RWPE2 (cell line): ENCODE measurements around the gene TSGA10IP.

Source experiments
- ATAC-seq: fragments of 200-7000 bp; cut with Tn5 transposase; 3 replicates; pipeline ENCODE4 v1.9.1; 2021; ENCODE audit warnings: low read depth
- DNase-seq: peaks from one replicate; pipeline ENCODE4 v3.0.0-alpha.2; 2020; ENCODE audit warnings: low spot score
- H3K27ac ChIP-seq: fragments of 450-650 bp; 2 replicates; pipeline ENCODE4 v1.5.1; 2017; ENCODE audit warnings: mild to moderate bottlenecking; ENCODE audit not compliant: poor library complexity, severe bottlenecking
- H3K27me3 ChIP-seq: fragments of 250-450 bp; sonication (Bioruptor Pico); 2 replicates; pipeline ENCODE4 v1.5.1; 2021; ENCODE audit warnings: mild to moderate bottlenecking, moderate library complexity; ENCODE audit not compliant: insufficient read depth, poor library complexity, severe bottlenecking
- H3K36me3 ChIP-seq: fragments of 250-450 bp; sonication (Bioruptor Pico); 2 replicates; pipeline ENCODE4 v1.5.1; 2020; ENCODE audit warnings: low read depth, mild to moderate bottlenecking, moderate library complexity
- H3K4me1 ChIP-seq: fragments of 250-450 bp; sonication (Bioruptor Pico); 2 replicates; pipeline ENCODE4 v1.5.1; 2021; ENCODE audit warnings: mild to moderate bottlenecking, moderate library complexity; ENCODE audit not compliant: insufficient read depth, poor library complexity, severe bottlenecking
- H3K4me3 ChIP-seq: fragments of 250-450 bp; sonication (Bioruptor Pico); 2 replicates; pipeline ENCODE4 v1.5.1; 2021; ENCODE audit warnings: mild to moderate bottlenecking, moderate library complexity; ENCODE audit not compliant: severe bottlenecking
- H3K9me3 ChIP-seq: fragments of 250-450 bp; sonication (Bioruptor Pico); 2 replicates; pipeline ENCODE4 v1.5.1; 2021; ENCODE audit warnings: mild to moderate bottlenecking, moderate library complexity; ENCODE audit not compliant: severe bottlenecking
- CTCF ChIP-seq: fragments of 450-650 bp; IDR thresholded peaks from one replicate; pipeline ENCODE4 v1.5.1; 2017; ENCODE audit warnings: mild to moderate bottlenecking, moderate library complexity; ENCODE audit not compliant: poor library complexity, severe bottlenecking

The TSGA10IP gene

GRCh38 chr11:65937766-65938165, 7.5 kb upstream of the TSGA10IP start:
- no peak overlapping the region for H3K27ac ChIP-seq
- no peaks in the 10 kb centered on the region for H3K36me3 ChIP-seq
- H3K4me3 ChIP-seq = no peak overlapping the region
- no peaks in the 10 kb centered on the region for H3K27me3 ChIP-seq
- no peak for DNase-seq
- H3K4me1 ChIP-seq = peaks cover 6% of the 10 kb centered on the region
- no peak for TF ChIP-seq CTCF
- H3K9me3 ChIP-seq = no peaks in the 10 kb centered on the region
- ATAC-seq = no peak

GRCh38 chr11:65941720-65942310, 3.5 kb upstream of the TSGA10IP start:
- Histone ChIP-seq H3K4me3 (no peak overlapping the region), H3K4me1 (peaks cover 6% of the 10 kb centered on the region), H3K9me3 (no peaks in the 10 kb centered on the region), H3K36me3 (no peaks in the 10 kb centered on the region), H3K27ac (no peak overlapping the region), H3K27me3 (no peaks in the 10 kb centered on the region)
- TF ChIP-seq CTCF = no peak
- ATAC-seq = no peak
- no peak for DNase-seq

- Histone ChIP-seq H3K4me1 (peaks cover 6% of the 10 kb centered on the region), H3K4me3 (no peak overlapping the region), H3K9me3 (no peaks in the 10 kb centered on the region), H3K27ac (no peak overlapping the region), H3K36me3 (no peaks in the 10 kb centered on the region), H3K27me3 (no peaks in the 10 kb centered on the region)
- no peak for ATAC-seq
- no peak for TF ChIP-seq CTCF
- DNase-seq = no peak
Observed at GRCh38 chr11:65942531-65942930, 2.7 kb upstream of the TSGA10IP start.

- no peak overlapping the region for H3K4me3 ChIP-seq
- no peaks in the 10 kb centered on the region for H3K36me3 ChIP-seq
- TF ChIP-seq CTCF = no peak
- DNase-seq = no peak
- H3K9me3 ChIP-seq = no peaks in the 10 kb centered on the region
- no peak for ATAC-seq
- H3K27me3 ChIP-seq = no peaks in the 10 kb centered on the region
- H3K27ac ChIP-seq = no peak overlapping the region
- H3K4me1 ChIP-seq = peaks cover 6% of the 10 kb centered on the region
Observed at GRCh38 chr11:65944191-65944590, 1.1 kb upstream of the TSGA10IP start.

GRCh38 chr11:65944767-65945166, 513 bp upstream of the TSGA10IP start:
- no peaks in the 10 kb centered on the region for H3K9me3 ChIP-seq
- no peak for TF ChIP-seq CTCF
- peaks cover 6% of the 10 kb centered on the region for H3K4me1 ChIP-seq
- no peaks in the 10 kb centered on the region for H3K36me3 ChIP-seq
- DNase-seq = no peak
- H3K27ac ChIP-seq = no peak overlapping the region
- no peaks in the 10 kb centered on the region for H3K27me3 ChIP-seq
- ATAC-seq = no peak
- H3K4me3 ChIP-seq = no peak overlapping the region
